HCT116 (cell line): ENCODE measurements around the gene LSM10. TPM values are rescaled to one million over a fixed set of nuclear protein-coding genes. Genes with fewer than 3 reads are reported as not detected.

Source experiments
- ATAC-seq: fragments of 200-7000 bp; cut with Tn5 transposase; 2 replicates; pipeline ENCODE4 v1.9.1; 2020; ENCODE audit warnings: mild to moderate bottlenecking, moderate library complexity
- BruUV-seq: library from RNA; stranded (reverse); fragments of 400-500 nt; replicated peaks from 2 replicates; lab custom pipeline; 2021; lab: Mats Ljungman, UMichigan
- CTCF ChIA-PET: fragments of 300-600 bp; sonication (Branson Sonifier 250); formaldehyde crosslinking; loops from one replicate; lab custom pipeline; 2021; ENCODE audit warnings: antibody characterized with exemption; lab: Charles Lee
- POLR2A ChIA-PET: fragments of 300-600, 350-600 bp; sonication (Branson Sonifier 250); formaldehyde crosslinking; loops from one replicate; lab custom pipeline; 2021; ENCODE audit warnings: antibody characterized with exemption; lab: Charles Lee
- RAD21 ChIA-PET, 2 experiments: fragments of 300-600 bp; sonication (Branson Sonifier 250); formaldehyde crosslinking; loops; one replicate each; lab custom pipeline; 2023; ENCODE audit warnings: low total read pairs in 2 of 2; ENCODE audit not compliant: uncharacterized antibody in 2 of 2, unreplicated experiment in 2 of 2, low non-redundant PET in 1 of 2; lab: Charles Lee
- DNase-seq: peaks from one replicate; pipeline ENCODE4 v3.0.0-alpha.2; 2010; ENCODE audit warnings: low read depth, low spot score
- H2AFZ ChIP-seq: fragments of 200-600 bp; shearing (Covaris generic), sonication (generic); 2 replicates; pipeline ENCODE4 v1.6.1; 2017; ENCODE audit warnings: low read depth, mixed run types, mixed read lengths, antibody characterized with exemption, low read length; ENCODE audit not compliant: poor library complexity, severe bottlenecking
- H3K27ac ChIP-seq: 2 replicates; pipeline ENCODE4 v1.5.1; 2012; ENCODE audit warnings: low read depth, low read length
- H3K27me3 ChIP-seq: fragments of 200-600 bp; sonication (generic); 2 replicates; pipeline ENCODE4 v1.6.1; 2016; ENCODE audit warnings: mixed run types, low read length, mixed read lengths; ENCODE audit not compliant: insufficient read depth
- H3K36me3 ChIP-seq, 2 experiments: fragments of 200-500 bp in 1 of 2; fragments of 200-600 bp in 1 of 2; sonication (Bioruptor generic) in 1 of 2; sonication (generic) in 1 of 2; 2 replicates each; pipeline versions ENCODE4 v1.5.1 to v1.6.1; 2014 to 2016; ENCODE audit warnings: low read length in 2 of 2, inconsistent platforms in 1 of 2, mixed read lengths in 1 of 2, mixed run types in 1 of 2; ENCODE audit not compliant: insufficient read depth in 2 of 2, control insufficient read depth in 1 of 2
- H3K4me1 ChIP-seq, 2 experiments: fragments of 200-600 bp in 1 of 2; sonication (generic) in 1 of 2; 2 replicates each; pipeline versions ENCODE4 v1.5.1 to v1.6.1; 2012 to 2017; ENCODE audit warnings: low read length in 2 of 2, inconsistent platforms in 1 of 2, mild to moderate bottlenecking in 1 of 2, mixed read lengths in 1 of 2, mixed run types in 1 of 2, moderate library complexity in 1 of 2; ENCODE audit not compliant: insufficient read depth in 2 of 2, control insufficient read depth in 1 of 2
- H3K4me2 ChIP-seq: fragments of 200-600 bp; sonication (generic); 2 replicates; pipeline ENCODE4 v1.6.1; 2017; ENCODE audit warnings: mixed run types, low read length, mixed read lengths
- H3K4me3 ChIP-seq, 2 experiments: fragments of 200-600 bp in 1 of 2; sonication (generic) in 1 of 2; replicated peaks in 1 of 2; 2 replicates each; pipeline ENCODE4 v1.5.1; 2011 to 2016; ENCODE audit warnings: low read length in 2 of 2, control low read depth in 1 of 2, low read depth in 1 of 2, mild to moderate bottlenecking in 1 of 2, mixed read lengths in 1 of 2, mixed run types in 1 of 2
- H3K79me2 ChIP-seq: fragments of 200-600 bp; sonication (generic); 2 replicates; pipeline ENCODE4 v1.6.1; 2017; ENCODE audit warnings: mild to moderate bottlenecking, mixed run types, low read length, moderate library complexity, mixed read lengths; ENCODE audit not compliant: insufficient read depth
- H3K9ac ChIP-seq: fragments of 200-600 bp; sonication (generic); 2 replicates; pipeline ENCODE4 v1.6.1; 2016; ENCODE audit warnings: low read length, mixed read lengths
- H3K9me2 ChIP-seq: fragments of 200-600 bp; sonication (generic), shearing (Covaris generic); 2 replicates; pipeline ENCODE4 v1.6.1; 2017; ENCODE audit warnings: mixed run types, mild to moderate bottlenecking, moderate library complexity; ENCODE audit not compliant: insufficient read depth
- H3K9me3 ChIP-seq, 2 experiments: fragments of 200-500 bp in 1 of 2; fragments of 200-600 bp in 1 of 2; sonication (Bioruptor generic) in 1 of 2; sonication (generic) in 1 of 2; 2 replicates each; pipeline ENCODE4 v1.6.1; 2014 to 2017; ENCODE audit warnings: low read length in 2 of 2, mixed read lengths in 2 of 2, inconsistent platforms in 1 of 2, low read depth in 1 of 2, mild to moderate bottlenecking in 1 of 2, mixed run types in 1 of 2, moderate library complexity in 1 of 2; ENCODE audit not compliant: control insufficient read depth in 1 of 2, insufficient read depth in 1 of 2
- H4K20me1 ChIP-seq: fragments of 200-600 bp; sonication (generic), shearing (Covaris generic); 2 replicates; pipeline ENCODE4 v1.6.1; 2017; ENCODE audit warnings: mixed run types, mild to moderate bottlenecking, moderate library complexity; ENCODE audit not compliant: insufficient read depth
- CBX3 ChIP-seq: IDR thresholded peaks from 2 replicates; pipeline ENCODE4 v1.6.1; 2012; ENCODE audit warnings: low read depth
- CEBPB ChIP-seq: IDR thresholded peaks from 2 replicates; pipeline ENCODE4 v1.6.1; 2012; ENCODE audit warnings: low read depth
- EZH2 ChIP-seq: fragments of 200-600 bp; sonication (generic); IDR thresholded peaks from 2 replicates; pipeline ENCODE4 v1.6.1; 2017; ENCODE audit warnings: antibody characterized with exemption, mixed run types
- EZH2phosphoT487 ChIP-seq: fragments of 200-600 bp; IDR thresholded peaks from 2 replicates; pipeline ENCODE4 v1.6.1; 2018; ENCODE audit warnings: antibody characterized with exemption, borderline replicate concordance
- FOSL1 ChIP-seq: IDR thresholded peaks from 2 replicates; pipeline ENCODE4 v1.6.1; 2012; ENCODE audit warnings: low read depth
- JUND ChIP-seq: IDR thresholded peaks from 2 replicates; pipeline ENCODE4 v1.6.1; 2012
- POLR2AphosphoS5 ChIP-seq: IDR thresholded peaks from 2 replicates; pipeline ENCODE4 v1.6.1; 2011; ENCODE audit warnings: mild to moderate bottlenecking, low read depth, low read length, moderate library complexity
- SIN3A ChIP-seq: IDR thresholded peaks from 2 replicates; pipeline ENCODE4 v1.6.1; 2012; ENCODE audit warnings: low read depth
- YY1 ChIP-seq: IDR thresholded peaks from 2 replicates; pipeline ENCODE4 v1.6.1; 2011; ENCODE audit warnings: low read length, low read depth, moderate library complexity, mild to moderate bottlenecking; ENCODE audit not compliant: insufficient replicate concordance; ENCODE audit errors: extremely low read depth
- ZBTB33 ChIP-seq: IDR thresholded peaks from 2 replicates; pipeline ENCODE4 v1.6.1; 2011; ENCODE audit warnings: mild to moderate bottlenecking, low read length, moderate library complexity; ENCODE audit not compliant: insufficient replicate concordance; ENCODE audit errors: extremely low read depth
- ZNF274 ChIP-seq: fragments of 200-500 bp; sonication (Bioruptor generic); IDR thresholded peaks from 2 replicates; pipeline ENCODE4 v1.6.1; 2014; ENCODE audit warnings: mild to moderate bottlenecking, low read depth, low read length, inconsistent platforms
- intact Hi-C: fragments of 100-400 bp; cut with micrococcal nuclease; formaldehyde crosslinking; loops from 2 replicates; pipeline ENCODE4 v1.10.0; 2022
- total RNA-seq: library from RNA; stranded (reverse); gene quantifications from one replicate; pipeline ENCODE4 v1.2.1, GENCODE V29; 2021; ENCODE audit not compliant: unreplicated experiment
- TF ChIP-seq, protein P1 (sequence below): IDR thresholded peaks from 2 replicates; pipeline ENCODE4 v1.6.1; 2012

The LSM10 gene
- total RNA-seq, 1 experiment from 2014 or later = 49.5 TPM

DNA sequence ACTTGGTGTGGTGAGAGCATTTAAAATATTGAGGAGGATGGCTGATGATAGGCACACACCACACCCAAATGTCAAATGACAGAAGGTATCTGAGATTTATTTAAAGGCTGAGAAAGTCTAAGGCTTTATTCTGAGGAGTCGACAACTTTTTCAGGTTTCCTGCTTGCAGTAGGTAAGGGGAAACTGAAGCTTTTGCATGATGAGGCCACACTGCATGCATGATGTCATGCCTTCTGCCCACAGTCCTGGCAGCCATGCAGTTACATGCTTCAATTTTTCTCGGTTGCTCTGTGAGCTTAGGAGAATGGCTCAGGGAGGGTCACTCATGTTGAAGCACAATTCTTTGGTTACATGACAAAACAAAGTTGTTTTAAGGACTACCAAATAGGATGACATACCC is 45.6 kb upstream of the LSM10 start:
- Histone ChIP-seq H3K27ac (no peak overlapping the region), H3K36me3 (no peaks in the 10 kb centered on the region), H3K4me3 (no peak overlapping the region), H3K9ac (no peak overlapping the region), H3K27me3 (no peaks in the 10 kb centered on the region), H4K20me1 (no peaks in the 10 kb centered on the region), H3K9me2 (no peaks in the 10 kb centered on the region), H3K4me2 (no peak overlapping the region), H3K9me3 (no peaks in the 10 kb centered on the region), H3K4me1 (peaks cover 0 to 10% of the 10 kb centered on the region in 2 experiments; a peak in 1 of 4 replicates), H2AFZ (no peak overlapping the region), H3K79me2 (no peaks in the 10 kb centered on the region)
- CTCF ChIA-PET = no interaction called here
- BruUV-seq = no TSS peak
- ATAC-seq = no peak
- RAD21 ChIA-PET = no interaction called here
- intact Hi-C loops = loop anchor here (2.0 kb wide), 1 partner anchor 20 kb away; no protein-coding TSS in a partner anchor
- POLR2A ChIA-PET = no interaction called here
- no peak for TF ChIP-seq JUND
- no peak for TF ChIP-seq SIN3A
- TF ChIP-seq ZNF274 = no peak
- TF ChIP-seq EZH2phosphoT487 = no peak
- no peak for DNase-seq

- CTCF ChIA-PET = no interaction called here
- ATAC-seq = no peak
- no peaks in the 10 kb centered on the region for H3K27me3 ChIP-seq
- no peak overlapping the region for H3K9ac ChIP-seq
- peaks cover 5 to 16% of the 10 kb centered on the region in 2 experiments for H3K4me1 ChIP-seq
- RAD21 ChIA-PET = no interaction called here
- POLR2A ChIA-PET = no interaction called here
- TF ChIP-seq EZH2 = no peak
- TF ChIP-seq YY1 = no peak
- no peak for TF ChIP-seq EZH2phosphoT487
- TF ChIP-seq POLR2AphosphoS5 = no peak
- TF ChIP-seq, protein P1, sequence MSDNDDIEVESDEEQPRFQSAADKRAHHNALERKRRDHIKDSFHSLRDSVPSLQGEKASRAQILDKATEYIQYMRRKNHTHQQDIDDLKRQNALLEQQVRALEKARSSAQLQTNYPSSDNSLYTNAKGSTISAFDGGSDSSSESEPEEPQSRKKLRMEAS = no peak
- TF ChIP-seq FOSL1 = no peak
- no peak for TF ChIP-seq CEBPB
- TF ChIP-seq CBX3 = no peak
- no peak for TF ChIP-seq ZBTB33
- TF ChIP-seq, all 23 proteins: peak for 0
- DNase-seq = no peak
- H3K9me3 ChIP-seq = no peaks in the 10 kb centered on the region
- H3K4me2 ChIP-seq = no peak overlapping the region
- no peak overlapping the region for H2AFZ ChIP-seq
- no peak overlapping the region for H3K27ac ChIP-seq
- no peaks in the 10 kb centered on the region for H3K9me2 ChIP-seq
- intact Hi-C loops = loop anchor here (2.0 kb wide), 1 partner anchor 20 kb away; no protein-coding TSS in a partner anchor
- H3K79me2 ChIP-seq = no peaks in the 10 kb centered on the region
- H3K4me3 ChIP-seq = no peak overlapping the region
- H3K36me3 ChIP-seq = no peaks in the 10 kb centered on the region
- H4K20me1 ChIP-seq = no peaks in the 10 kb centered on the region
- BruUV-seq = no TSS peak
These were observed 44.6 kb upstream of the LSM10 start for GRCh38 chr1:36442337-36442736.
